Ascending aorta (tissue), 2 donors: ENCODE measurements around the gene ZBED3. TPM values are rescaled to one million over a fixed set of nuclear protein-coding genes. Genes with fewer than 3 reads are reported as not detected.
"Not testable (repeated sequence)": the region's sequence is repeated elsewhere in the genome, so short reads cannot be mapped to it uniquely, and the experiment has no call there.

Experiments used
- DNase-seq, 2 donors: peaks; one replicate each; pipeline ENCODE4 v3.0.0-alpha.2; 2019; ENCODE audit warnings: low spot score in 2 of 2
- H3K27ac ChIP-seq, 2 donors: fragments of 200-600 bp; sonication (generic); one replicate each; pipeline ENCODE4 v1.5.1; 2016 to 2017; ENCODE audit warnings: mild to moderate bottlenecking in 1 of 2
- H3K27me3 ChIP-seq: fragments of 200-600 bp; sonication (generic); one replicate; pipeline ENCODE4 v1.5.1; 2017
- H3K36me3 ChIP-seq, 2 donors: fragments of 200-600 bp; sonication (generic); one replicate each; pipeline ENCODE4 v1.5.1; 2016
- H3K4me1 ChIP-seq, 2 donors: fragments of 200-600 bp; sonication (generic); one replicate each; pipeline ENCODE4 v1.5.1; 2016 to 2017; ENCODE audit warnings: mild to moderate bottlenecking in 1 of 2
- H3K4me3 ChIP-seq, 2 donors: fragments of 200-600 bp; sonication (generic); one replicate each; pipeline ENCODE4 v1.5.1; 2016 to 2017; ENCODE audit warnings: mild to moderate bottlenecking in 1 of 2
- H3K9me3 ChIP-seq, 2 donors: fragments of 200-600 bp; sonication (generic); one replicate each; pipeline ENCODE4 v1.5.1; 2016
- CTCF ChIP-seq, 3 experiments: fragments of 200-600 bp in 2 of 3; fragments of 450-650 bp in 1 of 3; sonication (generic) in 2 of 3; IDR thresholded peaks; one replicate each; pipeline ENCODE4 v1.5.1; 2016 to 2019; ENCODE audit warnings: antibody characterized with exemption in 3 of 3, mild to moderate bottlenecking in 1 of 3, moderate library complexity in 1 of 3
- intact Hi-C: fragments of 100-400 bp; cut with DNase I; formaldehyde crosslinking; loops from one replicate; pipeline ENCODE4 v1.15.1; 2023
- total RNA-seq: library from RNA; depleted of rRNA; stranded (reverse); fragments of >200 nt; gene quantifications from one replicate; pipeline ENCODE4 v1.1.0, GENCODE V29; 2016

The ZBED3 gene
- total RNA-seq, 1 donor from 2014 or later: 0.64 TPM

- peak overlapping the region; percentile 90 to 93 for H3K27ac ChIP-seq
- H3K27me3 ChIP-seq: no peaks in the 10 kb centered on the region
- no peaks in the 10 kb centered on the region for H3K9me3 ChIP-seq
- DNase-seq: no peak
- no peak for TF ChIP-seq CTCF (IDR thresholded peaks at IDR 0.05)
- peak overlapping the region; percentile 65 to 86 for H3K4me3 ChIP-seq
- H3K4me1 ChIP-seq: peaks cover 0 to 8% of the 10 kb centered on the region in 2 donors
- intact Hi-C loops: loop anchor here (1.0 to 5.0 kb wide), 4 partner anchors 45 to 405 kb away; partner anchors contain the start of genes AGGF1 and WDR41
- peaks cover 0 to 3% of the 10 kb centered on the region in 2 donors for H3K36me3 ChIP-seq
These were observed 588 bp upstream of the ZBED3 start for GRCh38 chr5:77087484-77088261.

- intact Hi-C loops: loop anchor here (2.0 to 5.0 kb wide), 3 partner anchors 46 to 351 kb away; partner anchors contain the start of gene AGGF1
- Histone ChIP-seq H3K27me3 (no peaks in the 10 kb centered on the region), H3K4me3 (peak overlapping the region; percentile 65 to 86), H3K4me1 (peaks cover 0 to 8% of the 10 kb centered on the region in 2 donors), H3K9me3 (no peaks in the 10 kb centered on the region), H3K36me3 (peaks cover 0 to 3% of the 10 kb centered on the region in 2 donors), H3K27ac (peak overlapping the region; percentile 90 to 93)
- DNase-seq: no peak
- no peak for TF ChIP-seq CTCF (IDR thresholded peaks at IDR 0.05)
These were observed 757 bp downstream of the ZBED3 start for GRCh38 chr5:77086368-77086688.

GRCh38 chr5:77083088-77083487, 4.0 kb downstream of the ZBED3 start:
- no peak for TF ChIP-seq CTCF (IDR thresholded peaks at IDR 0.05)
- no peaks in the 10 kb centered on the region for H3K9me3 ChIP-seq
- no peaks in the 10 kb centered on the region for H3K27me3 ChIP-seq
- H3K27ac ChIP-seq: no peak overlapping the region
- no peak for DNase-seq
- peaks cover 0 to 3% of the 10 kb centered on the region in 2 donors for H3K36me3 ChIP-seq
- H3K4me3 ChIP-seq: no peak overlapping the region
- H3K4me1 ChIP-seq: peaks cover 0 to 8% of the 10 kb centered on the region in 2 donors
- intact Hi-C loops: no loop called here

GRCh38 chr5:77082280-77082679, 4.8 kb downstream of the ZBED3 start:
- no peak overlapping the region for H3K27ac ChIP-seq
- H3K9me3 ChIP-seq: no peaks in the 10 kb centered on the region
- intact Hi-C loops: no loop called here
- H3K4me3 ChIP-seq: no peak overlapping the region
- H3K27me3 ChIP-seq: no peaks in the 10 kb centered on the region
- peaks cover 0 to 3% of the 10 kb centered on the region in 2 donors for H3K36me3 ChIP-seq
- no peak for TF ChIP-seq CTCF (IDR thresholded peaks at IDR 0.05)
- peaks cover 0 to 3% of the 10 kb centered on the region in 2 donors for H3K4me1 ChIP-seq
- DNase-seq: no peak

GRCh38 chr5:77080905-77081304, 6.2 kb downstream of the ZBED3 start:
- no peak for TF ChIP-seq CTCF (IDR thresholded peaks at IDR 0.05)
- H3K27ac ChIP-seq: no peak overlapping the region
- H3K9me3 ChIP-seq: no peaks in the 10 kb centered on the region
- no peaks in the 10 kb centered on the region for H3K27me3 ChIP-seq
- no peak for DNase-seq
- peaks cover 0 to 3% of the 10 kb centered on the region in 2 donors for H3K36me3 ChIP-seq
- intact Hi-C loops: no loop called here
- peaks cover 0 to 7% of the 10 kb centered on the region in 2 donors for H3K4me1 ChIP-seq
- H3K4me3 ChIP-seq: no peak overlapping the region

GRCh38 chr5:77080479-77080878, 6.6 kb downstream of the ZBED3 start:
- DNase-seq, H3K4me3 ChIP-seq, H3K27me3 ChIP-seq, H3K36me3 ChIP-seq, H3K9me3 ChIP-seq, intact Hi-C loops, H3K4me1 ChIP-seq, H3K27ac ChIP-seq: not testable (repeated sequence)
